Measurements from ENCODE around the gene LDB3.

GRCh38 chr10:86650151-86650550, 18.2 kb upstream of the LDB3 start:
- TF ChIP-seq, protein P1, sequence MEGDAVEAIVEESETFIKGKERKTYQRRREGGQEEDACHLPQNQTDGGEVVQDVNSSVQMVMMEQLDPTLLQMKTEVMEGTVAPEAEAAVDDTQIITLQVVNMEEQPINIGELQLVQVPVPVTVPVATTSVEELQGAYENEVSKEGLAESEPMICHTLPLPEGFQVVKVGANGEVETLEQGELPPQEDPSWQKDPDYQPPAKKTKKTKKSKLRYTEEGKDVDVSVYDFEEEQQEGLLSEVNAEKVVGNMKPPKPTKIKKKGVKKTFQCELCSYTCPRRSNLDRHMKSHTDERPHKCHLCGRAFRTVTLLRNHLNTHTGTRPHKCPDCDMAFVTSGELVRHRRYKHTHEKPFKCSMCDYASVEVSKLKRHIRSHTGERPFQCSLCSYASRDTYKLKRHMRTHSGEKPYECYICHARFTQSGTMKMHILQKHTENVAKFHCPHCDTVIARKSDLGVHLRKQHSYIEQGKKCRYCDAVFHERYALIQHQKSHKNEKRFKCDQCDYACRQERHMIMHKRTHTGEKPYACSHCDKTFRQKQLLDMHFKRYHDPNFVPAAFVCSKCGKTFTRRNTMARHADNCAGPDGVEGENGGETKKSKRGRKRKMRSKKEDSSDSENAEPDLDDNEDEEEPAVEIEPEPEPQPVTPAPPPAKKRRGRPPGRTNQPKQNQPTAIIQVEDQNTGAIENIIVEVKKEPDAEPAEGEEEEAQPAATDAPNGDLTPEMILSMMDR (IDR thresholded peaks at IDR 0.05; ENCODE audit: low read length), result no peak
- TF ChIP-seq EZH2phosphoT487 (IDR thresholded peaks at IDR 0.05; ENCODE audit: low read length) (no peak), EZH2 (optimal IDR thresholded peaks at IDR 0.05; ENCODE audit: low read depth, low read length) (no peak)
